GM12878 (cell line): ENCODE data around the gene ANO1.

Source experiments
- CHD1 ChIP-seq: IDR thresholded peaks from 2 replicates; pipeline ENCODE4 v1.6.1; 2012; ENCODE audit warnings: low read depth, low read length, improper control_type of control experiment
- CTCF ChIP-seq, 3 experiments: IDR thresholded peaks in 2 of 3; conservative IDR thresholded peaks in 1 of 3; 2 replicates each; pipeline ENCODE4 v1.5.1; 2011; ENCODE audit warnings: low read depth in 3 of 3, low read length in 3 of 3, mild to moderate bottlenecking in 3 of 3, control low read depth in 2 of 3, moderate library complexity in 2 of 3, inconsistent platforms in 1 of 3, mixed read lengths in 1 of 3; ENCODE audit not compliant: control insufficient read depth in 2 of 3, insufficient read depth in 1 of 3; ENCODE audit errors: extremely low read depth in 1 of 3
- NRF1 ChIP-seq: conservative IDR thresholded peaks from 2 replicates; pipeline ENCODE4 v1.6.1; 2011; ENCODE audit warnings: mild to moderate bottlenecking, low read depth, low read length, improper control_type of control experiment
- POLR2A ChIP-seq: IDR thresholded peaks from 2 replicates; pipeline ENCODE4 v1.6.1; 2011; ENCODE audit warnings: low read depth, mild to moderate bottlenecking, low read length
- TAF1 ChIP-seq: IDR thresholded peaks from 2 replicates; pipeline ENCODE4 v1.6.1; 2011; ENCODE audit warnings: mild to moderate bottlenecking, low read depth, low read length, borderline replicate concordance
- ZNF274 ChIP-seq: IDR thresholded peaks from one replicate; pipeline ENCODE4 v1.8.0; 2011; ENCODE audit not compliant: insufficient read length, insufficient read depth
- TF ChIP-seq, protein P1 (sequence below): IDR thresholded peaks from 2 replicates; pipeline ENCODE4 v1.6.1; 2011; ENCODE audit warnings: mild to moderate bottlenecking, low read depth, low read length, moderate library complexity; ENCODE audit not compliant: insufficient replicate concordance

DNA sequence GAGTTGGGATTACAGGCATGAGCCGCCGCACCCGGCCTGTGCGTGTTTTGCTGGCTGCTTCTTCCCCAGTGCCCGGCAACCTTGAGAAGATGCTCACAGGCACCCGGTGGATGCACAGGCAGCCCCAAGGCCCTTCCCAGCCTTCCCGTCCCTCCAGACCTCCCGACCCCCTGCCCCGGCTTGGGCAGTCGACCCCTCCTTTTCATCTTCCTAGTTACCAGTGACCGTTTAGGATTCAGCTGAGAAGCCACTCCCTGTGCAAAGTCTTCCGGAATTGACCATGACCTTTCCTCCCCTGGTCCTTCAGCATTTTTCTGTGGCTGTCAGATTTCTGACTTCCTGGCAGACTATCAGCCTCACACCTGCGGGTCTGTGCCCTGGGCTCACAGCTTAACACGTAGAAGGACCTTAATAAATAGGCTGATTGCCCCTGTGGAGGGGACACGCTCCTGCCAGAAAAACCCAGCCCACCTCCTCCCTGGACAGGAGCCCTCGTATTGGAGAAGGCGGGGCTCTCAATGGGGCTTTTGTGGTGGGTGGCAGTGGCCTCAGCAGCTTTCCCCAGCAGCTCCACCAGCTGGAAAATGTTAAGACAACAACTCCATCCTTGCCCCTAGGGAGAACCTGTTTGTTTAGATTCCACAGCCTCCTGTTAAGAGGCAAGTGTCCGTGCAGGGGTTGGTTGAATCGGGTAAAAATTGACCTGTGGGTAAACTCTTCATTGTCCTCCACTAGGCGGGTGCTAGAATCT lies 10.4 kb upstream of the ANO1 start:
- TF ChIP-seq CHD1, result no peak
- no peak for TF ChIP-seq TAF1
- no peak for TF ChIP-seq POLR2A
- TF ChIP-seq NRF1, result no peak
- TF ChIP-seq ZNF274, result no peak
- TF ChIP-seq, protein P1, sequence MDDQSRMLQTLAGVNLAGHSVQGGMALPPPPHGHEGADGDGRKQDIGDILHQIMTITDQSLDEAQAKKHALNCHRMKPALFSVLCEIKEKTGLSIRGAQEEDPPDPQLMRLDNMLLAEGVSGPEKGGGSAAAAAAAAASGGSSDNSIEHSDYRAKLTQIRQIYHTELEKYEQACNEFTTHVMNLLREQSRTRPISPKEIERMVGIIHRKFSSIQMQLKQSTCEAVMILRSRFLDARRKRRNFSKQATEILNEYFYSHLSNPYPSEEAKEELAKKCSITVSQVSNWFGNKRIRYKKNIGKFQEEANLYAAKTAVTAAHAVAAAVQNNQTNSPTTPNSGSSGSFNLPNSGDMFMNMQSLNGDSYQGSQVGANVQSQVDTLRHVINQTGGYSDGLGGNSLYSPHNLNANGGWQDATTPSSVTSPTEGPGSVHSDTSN, result no peak
- no peak for TF ChIP-seq CTCF (IDR thresholded peaks at IDR 0.05 in 2 of 3, conservative IDR thresholded peaks at IDR 0.05 in 1 of 3; ENCODE audit: control insufficient read depth in 2 of 3, extremely low read depth in 1 of 3, insufficient read depth in 1 of 3, low read depth in 3 of 3, low read length in 3 of 3)
